ENCODE results near the gene CLMP.

The CLMP gene

DNA sequence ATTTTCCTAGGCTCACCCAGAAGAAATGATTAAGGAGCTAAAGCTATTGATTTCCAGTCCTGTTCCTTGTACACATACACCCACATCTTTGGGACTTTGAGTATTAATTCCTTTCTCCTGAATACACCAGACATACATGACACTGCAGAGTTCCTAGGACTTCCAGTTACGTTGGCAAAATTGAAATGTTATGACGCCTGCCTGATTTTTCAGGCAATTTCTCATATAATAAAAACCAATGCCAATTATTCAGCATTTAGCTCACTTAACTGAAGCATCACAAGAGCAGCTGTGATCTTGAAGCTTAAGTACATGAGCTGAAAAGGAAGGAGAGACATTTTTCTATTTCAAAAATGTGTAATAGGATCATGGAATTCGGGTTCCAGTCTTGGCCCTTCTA, 4.5 kb downstream of the CLMP start:
- H3K36me3 ChIP-seq (ENCODE audit: control insufficient read depth, insufficient read depth, low read length) = no peaks in the 10 kb centered on the region
- WGBS (ENCODE audit: insufficient coverage, insufficient read length) = no CpG with 5 or more reads among the region's 3 CpGs
- no peaks in the 10 kb centered on the region for H3K9me3 ChIP-seq (ENCODE audit: control insufficient read depth, insufficient read depth, low read length)
- no peaks in the 10 kb centered on the region for H3K27me3 ChIP-seq (ENCODE audit: control insufficient read depth, insufficient read depth, low read length)
- peaks cover 5% of the 10 kb centered on the region; the same call in 1 of the 2 replicates for H3K4me1 ChIP-seq (ENCODE audit: control insufficient read depth, insufficient read depth, low read length)
- no peak overlapping the region for H3K4me3 ChIP-seq (ENCODE audit: low read length)
- no peak overlapping the region for H3K27ac ChIP-seq (ENCODE audit: low read length)
- no peak for DNase-seq (ENCODE audit: low read depth, low spot score)

DNA sequence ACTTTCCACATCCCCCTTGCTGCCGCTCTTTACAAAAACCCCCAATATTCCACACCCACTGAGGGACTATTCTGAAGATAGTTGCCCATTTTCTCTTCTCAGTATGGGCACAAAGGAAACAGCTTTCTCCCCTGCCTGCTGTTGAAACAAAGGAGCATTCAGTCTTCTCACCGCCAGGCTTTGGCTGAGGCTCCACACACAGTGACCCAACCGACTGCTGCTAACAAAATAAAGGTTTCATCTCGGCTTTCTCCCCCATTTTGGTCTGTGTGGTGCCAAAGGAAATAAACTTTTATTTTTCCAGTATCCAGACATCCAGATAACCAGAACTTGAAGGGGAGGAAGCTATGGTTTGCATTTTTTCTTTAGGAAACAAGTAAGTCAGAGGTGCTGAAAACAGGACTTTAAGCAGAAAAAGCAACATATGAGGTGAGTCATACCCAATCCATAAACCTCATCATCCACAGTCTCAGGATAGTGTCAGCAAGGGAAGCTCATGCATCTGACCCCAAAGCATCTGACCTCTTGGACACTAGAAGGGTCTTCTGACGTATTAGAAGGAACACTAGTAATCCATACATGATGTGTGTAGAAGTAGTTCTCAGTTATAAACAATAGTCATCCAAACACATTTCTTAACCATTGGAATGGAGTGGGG, 6.4 kb downstream of the CLMP start:
- Histone ChIP-seq H3K4me3 (ENCODE audit: low read length) (no peak overlapping the region), H3K27ac (ENCODE audit: low read length) (no peak overlapping the region), H3K36me3 (ENCODE audit: control insufficient read depth, insufficient read depth, low read length) (no peaks in the 10 kb centered on the region), H3K27me3 (ENCODE audit: control insufficient read depth, insufficient read depth, low read length) (no peaks in the 10 kb centered on the region), H3K9me3 (ENCODE audit: control insufficient read depth, insufficient read depth, low read length) (no peaks in the 10 kb centered on the region), H3K4me1 (ENCODE audit: control insufficient read depth, insufficient read depth, low read length) (peaks cover 11% of the 10 kb centered on the region; the same call in 1 of the 2 replicates)
- WGBS (ENCODE audit: insufficient coverage, insufficient read length) = no CpG with 5 or more reads among the region's 5 CpGs
- no peak for DNase-seq (ENCODE audit: low read depth, low spot score)

DNA sequence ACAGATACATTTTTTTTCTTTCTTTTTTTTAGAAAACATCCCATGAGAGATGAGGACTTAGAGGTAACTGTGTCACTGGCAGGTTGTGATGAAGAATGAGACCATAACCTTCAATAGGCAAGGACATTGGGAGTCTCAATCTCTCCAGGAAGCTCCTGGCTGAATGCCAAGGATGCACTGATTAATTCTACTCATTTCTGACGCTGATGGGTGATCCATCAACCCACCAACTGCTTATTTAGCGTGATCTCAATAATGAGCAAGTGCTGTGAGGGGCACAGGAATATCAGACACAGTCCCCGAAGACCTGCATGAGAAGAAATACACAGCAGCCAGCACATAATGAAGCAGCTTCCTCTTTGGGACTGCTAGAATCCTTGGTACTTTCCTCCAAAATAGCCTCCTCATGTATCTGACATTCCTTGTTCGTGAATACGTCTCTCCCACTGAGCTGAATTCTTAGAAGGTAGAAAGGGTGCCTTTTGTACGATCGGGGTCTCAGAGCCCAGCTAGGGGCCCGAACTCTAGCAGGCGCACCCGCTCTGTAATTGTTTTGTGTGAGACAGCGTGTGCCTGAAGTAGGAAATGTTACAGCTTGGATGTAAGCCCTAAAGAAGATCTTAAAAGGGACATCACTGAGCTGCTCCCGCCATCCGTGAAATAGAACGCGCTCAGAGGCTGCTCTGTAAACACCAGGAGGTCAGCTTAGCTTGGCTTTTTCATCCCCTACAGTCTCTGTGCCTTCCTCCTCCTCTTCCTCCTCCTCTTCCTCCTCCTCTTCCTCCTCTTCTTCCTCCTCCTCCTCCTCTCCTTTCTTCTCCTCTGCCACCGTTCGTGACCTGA, 7.2 kb downstream of the CLMP start:
- no peak overlapping the region for H3K4me3 ChIP-seq (ENCODE audit: low read length)
- H3K27ac ChIP-seq (ENCODE audit: low read length) = no peak overlapping the region
- no peaks in the 10 kb centered on the region for H3K27me3 ChIP-seq (ENCODE audit: control insufficient read depth, insufficient read depth, low read length)
- no CpG with 5 or more reads among the region's 17 CpGs for WGBS (ENCODE audit: insufficient coverage, insufficient read length)
- H3K9me3 ChIP-seq (ENCODE audit: control insufficient read depth, insufficient read depth, low read length) = no peaks in the 10 kb centered on the region
- H3K4me1 ChIP-seq (ENCODE audit: control insufficient read depth, insufficient read depth, low read length) = peaks cover 9% of the 10 kb centered on the region; the same call in 1 of the 2 replicates
- H3K36me3 ChIP-seq (ENCODE audit: control insufficient read depth, insufficient read depth, low read length) = no peaks in the 10 kb centered on the region
- DNase-seq (ENCODE audit: low read depth, low spot score) = no peak

DNA sequence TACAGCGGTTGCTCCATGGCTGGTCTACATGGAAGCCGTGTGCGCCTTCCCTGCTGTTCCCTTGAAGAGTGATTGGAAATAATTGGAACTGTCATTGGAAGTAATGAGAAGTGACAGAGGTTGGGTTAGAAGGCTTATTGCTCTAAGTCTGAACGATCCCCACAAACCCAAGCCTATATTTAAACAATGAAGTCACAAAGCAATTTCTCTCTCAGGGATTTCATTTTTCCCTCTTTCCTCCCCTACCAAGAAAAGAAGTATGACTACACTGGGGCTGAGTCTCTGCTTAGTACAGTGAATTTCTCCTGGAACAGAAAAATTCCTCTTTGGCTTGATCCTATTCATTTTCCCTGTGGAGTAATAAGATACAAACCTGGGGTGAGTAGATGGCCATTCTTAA, 7.8 kb downstream of the CLMP start:
- Histone ChIP-seq H3K36me3 (ENCODE audit: control insufficient read depth, insufficient read depth, low read length) (no peaks in the 10 kb centered on the region), H3K4me3 (ENCODE audit: low read length) (no peak overlapping the region), H3K9me3 (ENCODE audit: control insufficient read depth, insufficient read depth, low read length) (no peaks in the 10 kb centered on the region), H3K27me3 (ENCODE audit: control insufficient read depth, insufficient read depth, low read length) (no peaks in the 10 kb centered on the region), H3K27ac (ENCODE audit: low read length) (no peak overlapping the region), H3K4me1 (ENCODE audit: control insufficient read depth, insufficient read depth, low read length) (peaks cover 9% of the 10 kb centered on the region; the same call in 1 of the 2 replicates)
- WGBS (ENCODE audit: insufficient coverage, insufficient read length) = no CpG with 5 or more reads among the region's 4 CpGs
- DNase-seq (ENCODE audit: low read depth, low spot score) = no peak

DNA sequence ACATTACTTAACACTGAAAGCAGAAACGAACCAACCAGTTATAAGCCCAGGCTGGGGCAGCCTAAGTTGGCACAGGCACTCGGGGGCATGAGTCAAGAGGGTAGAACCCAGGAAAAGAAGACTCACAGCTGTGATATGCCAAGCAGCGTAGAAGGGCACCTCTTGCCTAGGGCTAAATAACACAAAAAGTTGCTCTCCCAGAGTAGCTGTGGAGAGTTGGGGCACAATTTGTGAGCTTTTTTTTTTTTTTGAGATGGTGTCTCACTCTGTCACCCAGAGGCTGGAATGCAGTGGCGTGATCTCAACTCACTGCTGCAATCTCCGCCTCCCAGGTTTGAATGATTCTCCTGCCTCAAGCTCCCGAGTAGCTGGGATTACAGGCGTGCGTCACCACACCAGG, 8.8 kb downstream of the CLMP start:
- H3K27me3 ChIP-seq (ENCODE audit: control insufficient read depth, insufficient read depth, low read length) = no peaks in the 10 kb centered on the region
- no peak for DNase-seq (ENCODE audit: low read depth, low spot score)
- no peak overlapping the region for H3K27ac ChIP-seq (ENCODE audit: low read length)
- H3K4me1 ChIP-seq (ENCODE audit: control insufficient read depth, insufficient read depth, low read length) = peaks cover 9% of the 10 kb centered on the region; the same call in 1 of the 2 replicates
- H3K4me3 ChIP-seq (ENCODE audit: low read length) = no peak overlapping the region
- no CpG with 5 or more reads among the region's 8 CpGs for WGBS (ENCODE audit: insufficient coverage, insufficient read length)
- H3K9me3 ChIP-seq (ENCODE audit: control insufficient read depth, insufficient read depth, low read length) = no peaks in the 10 kb centered on the region
- no peaks in the 10 kb centered on the region for H3K36me3 ChIP-seq (ENCODE audit: control insufficient read depth, insufficient read depth, low read length)

DNA sequence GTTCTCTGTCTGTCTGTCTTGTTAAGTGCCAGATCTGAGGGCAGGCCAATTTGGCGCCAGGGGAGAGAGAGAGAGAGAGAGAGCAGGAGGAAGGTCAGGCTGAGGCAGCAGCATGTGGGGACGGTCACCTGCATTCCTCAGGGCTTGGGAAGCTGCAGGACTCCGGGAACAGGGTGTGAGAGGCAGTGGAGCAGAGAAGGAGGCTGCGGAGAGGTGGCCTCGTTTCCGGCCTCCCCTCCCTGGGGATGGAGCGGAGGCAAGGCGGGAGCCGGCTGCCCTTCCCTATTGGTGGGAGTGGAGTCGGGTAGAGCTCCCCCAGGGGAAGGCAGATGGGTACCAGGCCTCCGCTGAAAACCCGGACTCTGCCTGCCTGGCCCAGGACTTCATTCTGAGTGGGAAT, 9.7 kb downstream of the CLMP start:
- Histone ChIP-seq H3K9me3 (ENCODE audit: control insufficient read depth, insufficient read depth, low read length) (no peaks in the 10 kb centered on the region), H3K4me3 (ENCODE audit: low read length) (no peak overlapping the region), H3K4me1 (ENCODE audit: control insufficient read depth, insufficient read depth, low read length) (peaks cover 14% of the 10 kb centered on the region), H3K27ac (ENCODE audit: low read length) (no peak overlapping the region), H3K36me3 (ENCODE audit: control insufficient read depth, insufficient read depth, low read length) (no peaks in the 10 kb centered on the region), H3K27me3 (ENCODE audit: control insufficient read depth, insufficient read depth, low read length) (no peaks in the 10 kb centered on the region)
- WGBS (ENCODE audit: insufficient coverage, insufficient read length) = no CpG with 5 or more reads among the region's 12 CpGs
- no peak for DNase-seq (ENCODE audit: low read depth, low spot score)

DNA sequence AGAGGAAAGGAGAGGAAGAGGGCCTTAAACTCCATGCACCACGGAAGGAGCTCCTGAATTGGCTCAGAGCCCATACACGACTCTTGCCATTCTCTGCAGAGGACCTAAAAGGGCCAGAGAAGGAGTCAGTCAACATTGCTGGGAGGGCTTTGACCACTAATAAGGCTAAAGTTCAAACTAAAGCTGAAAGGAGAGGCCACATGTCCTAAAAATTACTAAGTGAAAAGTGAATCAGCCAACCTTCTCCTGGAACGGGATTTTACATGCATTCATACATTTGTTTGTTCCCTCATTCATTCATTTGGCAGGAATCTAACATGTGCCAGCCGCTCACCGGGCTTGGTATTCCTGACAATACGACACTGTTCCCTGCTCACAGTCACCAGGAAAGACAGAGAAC, 10.5 kb downstream of the CLMP start:
- no peak overlapping the region for H3K27ac ChIP-seq (ENCODE audit: low read length)
- WGBS (ENCODE audit: insufficient coverage, insufficient read length) = no CpG with 5 or more reads among the region's 6 CpGs

DNA sequence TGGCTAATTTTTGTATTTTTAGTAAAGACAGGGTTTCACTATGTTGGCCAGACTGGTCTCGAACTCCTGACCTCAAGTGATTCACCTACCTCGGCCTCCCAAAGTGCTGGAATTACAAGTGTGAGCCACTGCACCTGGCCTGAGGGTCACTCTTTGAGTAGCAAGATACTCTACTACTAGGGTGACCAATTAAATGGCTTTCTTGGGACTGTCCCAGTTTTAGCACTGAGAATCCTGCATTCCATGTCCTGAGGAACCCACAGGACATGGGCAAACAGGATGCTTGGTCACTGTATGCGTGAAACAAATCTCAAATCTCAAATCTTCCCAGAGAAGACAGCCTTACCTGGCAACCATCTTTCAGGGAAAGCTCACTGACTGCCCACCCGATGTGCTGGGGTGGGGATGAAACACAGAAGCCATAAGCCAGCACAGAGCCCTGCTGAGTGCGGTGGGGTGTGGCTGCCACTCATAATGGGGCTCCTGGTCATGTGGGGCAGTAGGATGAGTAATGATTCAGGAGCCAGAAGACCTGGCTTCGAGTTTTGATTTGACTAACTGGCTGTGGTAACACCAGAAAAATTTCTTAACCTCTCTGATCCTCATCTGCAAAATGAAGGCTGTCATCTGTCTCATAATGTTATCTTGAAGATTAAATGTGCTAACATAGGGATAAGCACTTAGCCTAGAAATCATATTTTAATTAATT, 11.5 kb downstream of the CLMP start:
- WGBS (ENCODE audit: insufficient coverage, insufficient read length) = no CpG with 5 or more reads among the region's 6 CpGs
- Histone ChIP-seq H3K36me3 (ENCODE audit: control insufficient read depth, insufficient read depth, low read length) (no peaks in the 10 kb centered on the region), H3K4me1 (ENCODE audit: control insufficient read depth, insufficient read depth, low read length) (peaks cover 14% of the 10 kb centered on the region), H3K27me3 (ENCODE audit: control insufficient read depth, insufficient read depth, low read length) (no peaks in the 10 kb centered on the region), H3K9me3 (ENCODE audit: control insufficient read depth, insufficient read depth, low read length) (no peaks in the 10 kb centered on the region), H3K27ac (ENCODE audit: low read length) (no peak overlapping the region), H3K4me3 (ENCODE audit: low read length) (no peak overlapping the region)
- DNase-seq (ENCODE audit: low read depth, low spot score) = no peak

More for the DNA sequence above, 10.5 kb downstream of the CLMP start:
- Histone ChIP-seq H3K4me1 (ENCODE audit: control insufficient read depth, insufficient read depth, low read length) (peaks cover 14% of the 10 kb centered on the region), H3K36me3 (ENCODE audit: control insufficient read depth, insufficient read depth, low read length) (no peaks in the 10 kb centered on the region), H3K9me3 (ENCODE audit: control insufficient read depth, insufficient read depth, low read length) (no peaks in the 10 kb centered on the region), H3K4me3 (ENCODE audit: low read length) (no peak overlapping the region), H3K27me3 (ENCODE audit: control insufficient read depth, insufficient read depth, low read length) (no peaks in the 10 kb centered on the region)
- no peak for DNase-seq (ENCODE audit: low read depth, low spot score)

DNA sequence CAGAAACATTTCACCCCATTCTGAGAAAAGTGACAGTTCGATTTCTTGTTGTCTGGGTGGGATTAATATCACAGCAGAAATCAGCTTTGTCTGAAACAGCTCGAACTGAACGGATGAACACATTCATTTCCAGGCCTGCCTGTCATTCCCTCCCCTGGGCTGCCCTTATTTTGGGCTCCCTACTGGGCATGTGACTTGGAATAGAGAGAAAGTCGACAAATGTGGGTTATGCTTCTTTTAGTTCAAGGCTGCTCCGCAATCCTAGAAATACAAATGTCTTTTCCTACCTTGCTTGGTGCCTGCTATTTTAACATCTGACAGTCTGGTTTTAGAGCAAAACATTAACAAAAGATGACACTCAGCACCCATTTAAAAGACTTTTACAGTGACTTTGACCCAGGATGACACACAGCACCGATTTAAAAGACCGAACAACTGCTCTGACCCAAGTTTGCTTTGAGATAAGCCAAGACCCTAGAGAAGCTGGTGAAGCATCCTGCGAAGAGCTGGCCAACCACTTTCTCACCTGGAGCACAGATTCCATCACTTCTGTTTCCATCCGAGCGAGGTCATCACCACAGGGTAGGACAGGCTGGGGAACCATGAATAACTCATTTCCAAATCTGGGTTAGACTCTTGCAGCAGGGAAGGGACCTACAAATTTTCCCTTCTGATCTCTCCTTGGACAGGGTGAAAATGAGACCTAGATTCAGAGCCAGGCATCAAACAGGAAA, 13.1 kb downstream of the CLMP start:
- H3K4me3 ChIP-seq (ENCODE audit: low read length) = no peak overlapping the region
- no peaks in the 10 kb centered on the region for H3K36me3 ChIP-seq (ENCODE audit: control insufficient read depth, insufficient read depth, low read length)
- H3K27me3 ChIP-seq (ENCODE audit: control insufficient read depth, insufficient read depth, low read length) = no peaks in the 10 kb centered on the region
- no CpG with 5 or more reads among the region's 10 CpGs for WGBS (ENCODE audit: insufficient coverage, insufficient read length)
- peaks cover 14% of the 10 kb centered on the region for H3K4me1 ChIP-seq (ENCODE audit: control insufficient read depth, insufficient read depth, low read length)
- H3K9me3 ChIP-seq (ENCODE audit: control insufficient read depth, insufficient read depth, low read length) = no peaks in the 10 kb centered on the region
- DNase-seq (ENCODE audit: low read depth, low spot score) = no peak
- no peak overlapping the region for H3K27ac ChIP-seq (ENCODE audit: low read length)

DNA sequence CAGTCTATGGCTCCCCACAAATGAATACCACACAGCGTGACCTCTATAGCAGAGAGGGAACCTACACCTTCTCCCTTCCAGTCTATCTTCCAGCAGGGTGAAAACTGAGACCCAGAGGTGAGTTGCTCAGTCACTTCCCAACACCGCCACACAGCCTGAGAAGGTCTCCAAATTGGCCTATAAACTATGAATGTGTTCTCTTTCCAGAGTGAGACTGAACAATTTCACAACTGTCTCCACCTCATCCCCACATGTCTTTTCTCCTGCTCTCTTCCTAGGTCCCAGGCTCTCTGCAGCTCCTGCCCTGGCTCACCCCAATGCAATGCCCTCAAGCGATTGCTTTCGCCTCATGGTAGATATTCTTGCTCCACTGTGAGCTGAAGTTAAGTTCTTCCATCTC, 14.0 kb downstream of the CLMP start:
- Histone ChIP-seq H3K27me3 (ENCODE audit: control insufficient read depth, insufficient read depth, low read length) (no peaks in the 10 kb centered on the region), H3K9me3 (ENCODE audit: control insufficient read depth, insufficient read depth, low read length) (no peaks in the 10 kb centered on the region), H3K36me3 (ENCODE audit: control insufficient read depth, insufficient read depth, low read length) (no peaks in the 10 kb centered on the region), H3K4me3 (ENCODE audit: low read length) (no peak overlapping the region), H3K27ac (ENCODE audit: low read length) (no peak overlapping the region), H3K4me1 (ENCODE audit: control insufficient read depth, insufficient read depth, low read length) (peaks cover 13% of the 10 kb centered on the region)
- DNase-seq (ENCODE audit: low read depth, low spot score) = no peak
- no CpG with 5 or more reads among the region's 4 CpGs for WGBS (ENCODE audit: insufficient coverage, insufficient read length)
